HG02678 (cell line): ENCODE data around the gene DENND6B.

Source experiments
- ATAC-seq: cut with Tn5 transposase; IDR thresholded peaks from one replicate; pipeline ENCODE4 v1.9.1; 2021; ENCODE audit warnings: mild to moderate bottlenecking, moderate library complexity; ENCODE audit not compliant: unreplicated experiment

Gene DENND6B

DNA sequence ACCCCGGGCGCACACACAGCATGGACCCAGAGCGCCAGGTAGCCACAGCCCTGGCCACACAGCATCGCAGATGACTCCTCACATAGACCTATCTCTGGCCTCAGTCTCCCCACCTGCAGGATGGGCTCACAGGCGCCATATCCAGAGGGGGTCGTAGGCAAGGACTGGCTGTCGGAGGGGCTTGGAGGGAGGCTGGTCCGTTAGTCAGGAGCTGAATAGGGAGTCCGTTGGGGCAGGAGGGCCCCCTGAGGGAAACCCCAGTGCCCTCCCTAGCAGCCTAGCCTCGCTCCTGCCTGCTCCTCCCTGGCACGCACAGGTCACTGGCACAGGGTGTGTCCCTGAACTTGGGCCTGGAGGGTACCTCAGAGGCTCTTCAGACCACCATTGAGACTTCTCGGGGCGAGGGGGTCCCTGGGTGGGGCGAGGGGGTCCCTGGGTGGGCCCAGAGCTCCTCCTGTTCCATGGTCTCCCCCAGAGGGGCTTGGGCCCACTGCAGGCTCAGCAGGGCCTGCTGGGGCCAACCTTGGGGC, 21.4 kb downstream of the DENND6B start:
- ATAC-seq = no peak

- no peak for ATAC-seq
Observed at GRCh38 chr22:50304528-50305392, 22.1 kb downstream of the DENND6B start.

- no peak for ATAC-seq
Observed at GRCh38 chr22:50303848-50304527, 22.8 kb downstream of the DENND6B start.

- ATAC-seq = no peak
Observed at GRCh38 chr22:50303515-50303847, 23.3 kb downstream of the DENND6B start.

DNA sequence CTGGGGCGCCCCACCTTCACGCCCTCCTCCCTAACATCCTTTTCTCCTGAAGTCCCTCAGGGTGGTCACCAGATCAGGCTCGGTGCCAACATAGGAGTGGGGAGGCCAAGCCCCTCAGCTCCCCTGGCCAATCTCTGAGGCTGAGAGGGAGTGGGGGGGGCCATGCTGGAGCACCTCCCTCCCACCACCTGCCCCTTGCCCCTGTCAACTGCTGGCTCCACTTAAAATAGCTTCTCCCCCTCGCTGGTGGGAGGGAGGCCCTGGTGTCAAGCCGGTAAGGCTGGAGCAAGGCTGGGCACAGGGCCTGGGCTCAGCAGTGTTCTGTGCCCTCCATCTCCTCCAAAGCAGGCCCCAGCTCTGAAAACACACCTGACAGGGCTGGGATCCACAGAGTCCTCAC, 24.2 kb downstream of the DENND6B start:
- ATAC-seq = no peak

DNA sequence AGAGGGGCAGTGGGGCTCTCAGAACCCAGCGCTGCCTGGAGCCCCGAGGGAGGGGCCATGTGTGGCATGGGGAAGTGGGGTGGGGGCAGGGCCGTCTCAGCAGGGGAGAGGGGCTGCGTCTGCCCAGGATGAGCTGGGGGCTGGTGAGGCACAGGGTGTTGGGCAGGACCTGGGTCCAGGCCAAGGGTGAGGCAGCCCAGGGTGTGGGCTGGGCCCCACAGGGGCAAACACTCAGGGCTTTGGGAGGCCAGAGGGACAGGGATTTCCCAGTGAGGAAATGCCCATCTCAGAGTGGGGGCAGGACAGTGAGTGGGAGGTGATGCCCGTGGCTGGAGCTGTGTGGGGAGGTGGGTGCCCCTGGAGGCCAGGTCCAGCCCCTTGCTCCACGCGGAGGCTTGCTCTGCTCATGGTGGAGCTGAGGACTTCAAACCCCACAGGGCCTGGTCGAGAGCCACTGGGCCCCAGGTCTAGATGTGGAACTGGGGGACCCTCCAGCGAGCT, 24.7 kb downstream of the DENND6B start:
- ATAC-seq = no peak

- ATAC-seq = no peak
Observed at GRCh38 chr22:50301581-50301991, 25.2 kb downstream of the DENND6B start.

- no peak for ATAC-seq
Observed at GRCh38 chr22:50300620-50301257, 26.1 kb downstream of the DENND6B start.

GRCh38 chr22:50299785-50300619, 26.8 kb downstream of the DENND6B start:
- ATAC-seq = no peak

DNA sequence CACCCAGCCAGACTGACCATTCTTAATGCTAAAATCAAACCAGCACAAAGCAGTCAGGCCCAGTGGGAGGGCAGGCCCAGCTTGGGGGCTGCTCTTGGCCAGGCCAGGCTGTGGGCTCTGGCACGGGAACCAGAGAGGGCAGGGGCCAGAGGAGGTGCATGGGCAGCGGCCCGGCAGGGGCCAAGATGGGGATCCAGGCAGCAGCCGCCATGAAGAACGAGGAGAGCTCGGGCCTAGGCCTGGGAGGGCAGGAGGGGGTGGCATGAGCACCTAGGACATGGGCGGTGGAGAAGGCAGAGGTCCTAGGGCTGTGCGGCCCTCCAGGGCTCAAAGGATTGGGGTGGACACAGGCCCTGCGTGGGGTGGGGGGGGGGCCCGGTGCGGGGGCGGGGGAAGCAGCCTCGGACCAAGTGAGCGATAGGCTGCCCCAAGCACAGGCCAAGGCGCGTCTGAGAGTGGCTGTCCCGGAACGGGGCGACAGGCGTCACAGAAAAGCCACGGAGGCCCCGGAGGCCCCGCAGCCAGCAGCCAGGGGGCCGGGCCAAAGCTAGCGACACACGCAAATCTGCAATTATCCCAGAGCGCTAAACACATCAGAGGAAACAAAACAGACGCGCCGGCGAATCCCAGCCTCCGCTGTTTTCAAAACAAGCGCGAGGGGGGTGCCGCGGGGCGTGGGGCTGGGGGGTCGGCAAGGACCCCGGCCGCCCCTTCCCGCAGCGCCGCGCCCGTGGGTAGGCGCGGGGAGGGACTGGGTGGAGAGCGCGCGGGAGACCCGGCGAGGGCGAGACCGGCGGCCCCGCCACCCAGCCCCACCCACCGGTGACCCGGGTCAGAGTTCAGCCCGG, 27.7 kb downstream of the DENND6B start:
- ATAC-seq = no peak

DNA sequence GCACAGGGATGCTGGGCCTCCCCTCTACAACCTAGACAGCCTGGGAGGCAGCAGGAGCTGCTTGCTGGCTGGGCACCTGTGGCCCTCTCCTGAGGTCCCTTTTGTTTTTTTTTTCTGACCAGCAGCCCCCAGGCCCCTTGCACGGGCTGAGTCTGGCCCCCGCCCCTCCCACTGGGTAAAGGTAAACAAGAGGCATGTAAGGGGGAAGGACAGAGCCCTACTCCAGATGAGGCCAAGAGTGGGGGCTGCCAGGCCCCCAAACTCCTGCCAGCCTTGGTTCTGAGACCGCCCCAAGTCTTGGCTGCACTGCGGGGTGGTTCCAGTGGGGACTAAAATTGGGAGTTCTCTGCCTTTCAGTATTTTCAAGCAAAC, 28.6 kb downstream of the DENND6B start:
- ATAC-seq = no peak

DNA sequence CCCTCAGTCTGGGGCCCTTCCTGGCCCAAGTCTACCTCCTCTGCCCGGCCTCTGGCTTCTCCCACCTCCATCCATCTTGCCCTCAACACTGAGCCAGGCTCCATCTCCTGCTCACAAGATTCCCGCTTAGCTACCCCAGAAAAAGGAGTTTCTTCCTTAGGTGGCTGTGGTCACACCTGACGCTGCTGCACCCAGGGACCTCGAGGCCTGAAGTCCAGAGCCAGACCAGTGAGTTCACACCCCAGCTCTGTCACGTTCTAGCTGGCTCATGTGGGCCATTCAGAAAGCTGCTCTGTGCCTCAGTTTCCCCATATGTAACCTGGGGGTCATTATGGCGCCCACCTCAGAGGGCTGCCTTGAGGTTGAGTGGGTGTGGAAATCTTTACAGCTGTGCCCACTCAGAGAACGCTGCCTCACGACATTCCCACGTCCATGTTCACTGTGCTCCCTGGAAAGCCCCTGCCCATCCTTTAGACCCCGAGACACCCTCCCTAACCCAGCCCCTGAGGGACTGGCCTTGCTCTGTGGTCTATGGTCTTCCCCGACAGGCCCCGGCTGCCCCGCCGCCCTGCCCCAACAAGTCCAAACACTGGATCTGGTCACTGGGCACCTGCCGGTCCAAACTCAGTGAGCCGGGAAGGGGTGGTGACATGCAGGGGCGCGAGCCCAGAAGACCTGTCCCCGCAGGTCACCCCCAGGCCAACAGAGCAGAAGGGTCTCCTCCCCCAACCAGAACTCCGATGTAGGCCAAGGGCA, 29.1 kb downstream of the DENND6B start:
- ATAC-seq = no peak

DNA sequence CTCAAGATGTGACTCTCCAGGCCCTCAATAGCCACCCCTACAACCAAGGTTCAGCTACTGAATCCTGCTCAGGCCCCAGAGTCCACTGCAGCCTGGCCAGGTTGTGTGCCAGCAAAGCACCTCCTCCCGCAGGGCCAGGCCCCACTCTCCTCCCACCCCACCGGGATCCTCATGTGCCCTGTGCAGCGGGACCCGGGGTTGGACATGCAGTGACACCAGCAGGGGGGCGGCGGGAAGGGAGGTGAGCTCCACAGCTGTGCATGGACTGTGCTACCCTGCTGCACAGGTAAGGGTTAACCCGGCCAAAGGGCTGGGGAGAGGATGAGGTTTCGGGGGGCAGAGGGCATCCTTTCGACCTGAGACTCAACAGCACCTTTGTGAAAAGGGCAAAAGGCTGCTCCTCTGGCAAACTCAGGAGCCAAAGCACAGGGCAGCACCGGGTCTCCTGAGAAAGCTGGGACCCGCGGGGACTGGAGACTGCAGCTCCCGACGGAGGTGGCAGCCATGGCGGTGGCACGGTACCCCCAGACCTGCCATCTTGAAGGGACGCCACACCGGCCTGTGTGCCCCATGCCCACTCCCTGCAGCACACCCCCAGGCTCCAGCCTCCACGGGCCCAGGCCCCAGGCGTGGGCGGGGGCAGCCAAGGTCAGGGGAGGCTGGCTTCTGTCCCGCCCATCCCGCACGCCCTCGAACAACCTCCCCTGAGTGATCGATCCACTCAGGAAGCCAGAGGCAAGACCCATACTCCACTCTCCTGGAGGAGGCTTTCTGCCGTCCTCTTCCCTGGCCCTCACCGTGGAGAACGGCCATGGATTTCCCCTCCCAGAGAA, 29.9 kb downstream of the DENND6B start:
- ATAC-seq = no peak

- ATAC-seq = no peak
Observed at GRCh38 chr22:50294319-50294656, 32.5 kb downstream of the DENND6B start.

DNA sequence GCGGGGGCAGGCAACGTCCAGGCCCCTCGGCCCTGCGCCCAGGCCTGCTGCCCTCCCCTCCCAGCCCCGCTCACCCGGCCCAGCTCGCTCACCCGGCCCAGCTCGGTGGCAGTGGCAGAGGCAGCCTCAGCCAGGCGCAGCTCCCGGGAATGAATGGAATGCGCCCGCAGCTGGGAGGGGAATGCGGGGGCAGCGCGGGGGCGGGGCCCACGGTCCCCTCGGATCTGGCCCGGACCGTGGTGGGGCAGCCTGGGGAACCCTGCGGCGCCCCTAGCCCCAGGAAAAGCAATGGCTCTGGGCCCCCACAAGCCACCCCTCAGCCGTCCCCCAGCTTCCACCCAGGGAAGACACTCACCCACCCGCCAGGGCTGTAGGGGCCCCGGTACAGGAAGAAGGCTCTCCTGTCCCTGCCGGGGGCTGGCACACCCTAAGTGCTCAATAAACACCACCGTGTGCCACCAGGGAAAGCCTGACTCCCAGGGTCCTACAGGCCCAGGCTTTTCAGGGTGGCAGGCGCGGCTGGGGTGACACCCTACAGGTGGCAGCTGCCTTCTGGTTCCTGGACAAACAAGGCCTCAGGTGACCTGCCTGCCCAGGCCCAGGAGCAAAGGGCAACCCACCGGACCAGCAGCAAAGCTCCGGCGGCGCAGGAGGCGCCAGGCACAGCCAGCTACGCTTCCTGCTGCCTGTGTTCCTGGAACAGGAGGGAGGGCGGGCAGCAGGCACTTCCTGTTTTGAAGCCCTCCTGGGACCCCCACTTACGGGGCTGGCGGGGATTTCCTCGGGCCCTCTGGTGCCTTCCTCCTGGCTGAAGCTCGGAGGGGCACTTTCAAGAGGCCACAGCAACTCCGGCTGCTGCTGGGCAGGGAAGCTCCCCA, 33.1 kb downstream of the DENND6B start:
- no peak for ATAC-seq

GRCh38 chr22:50292643-50293440, 34.0 kb downstream of the DENND6B start:
- no peak for ATAC-seq
